PC-3 (cell line): Measurements from ENCODE around the gene ZC3H12A. TPM values are rescaled to one million over a fixed set of nuclear protein-coding genes. Genes with fewer than 3 reads are reported as not detected.
A peak's percentile ranks its signal among the peaks of the same experiment; 100 is the strongest.

ENCODE experiments used
- ATAC-seq: fragments of 200-7000 bp; cut with Tn5 transposase; 2 replicates; pipeline ENCODE4 v1.9.1; 2020; ENCODE audit warnings: mild to moderate bottlenecking, moderate library complexity
- BruUV-seq: library from RNA; stranded (reverse); fragments of 400-500 nt; replicated peaks from 2 replicates; lab custom pipeline; 2021; lab: Mats Ljungman, UMichigan
- CTCF ChIA-PET: fragments of 300-600 bp; sonication (Branson Sonifier 250); formaldehyde crosslinking; loops from one replicate; lab custom pipeline; 2022; ENCODE audit warnings: antibody characterized with exemption; lab: Charles Lee
- POLR2A ChIA-PET: fragments of 300-600 bp; sonication (Branson Sonifier 250); formaldehyde crosslinking; loops from one replicate; lab custom pipeline; 2022; ENCODE audit warnings: antibody characterized with exemption; ENCODE audit not compliant: unreplicated experiment; lab: Charles Lee
- DNase-seq: peaks from one replicate; pipeline ENCODE4 v3.0.0-alpha.2; 2015
- H2AFZ ChIP-seq: fragments of 300-600 bp; sonication (generic); 2 replicates; pipeline ENCODE4 v1.6.0; 2016; ENCODE audit warnings: antibody characterized with exemption, low read length
- H3F3A ChIP-seq: fragments of 300-600 bp; sonication (generic); one replicate; pipeline ENCODE4 v1.6.0; 2017; ENCODE audit warnings: antibody characterized with exemption, low read length, control low read depth, mild to moderate bottlenecking; ENCODE audit not compliant: unreplicated experiment
- H3K27ac ChIP-seq: fragments of 300-600 bp; sonication (generic); 2 replicates; pipeline ENCODE4 v1.5.1; 2016; ENCODE audit warnings: mild to moderate bottlenecking, low read length
- H3K27me3 ChIP-seq: fragments of 300-600 bp; sonication (generic); 2 replicates; pipeline ENCODE4 v1.6.1; 2016; ENCODE audit warnings: low read length, mixed read lengths
- H3K36me3 ChIP-seq: fragments of 300-600 bp; sonication (generic); 2 replicates; pipeline ENCODE4 v1.6.1; 2016; ENCODE audit warnings: low read depth, mixed run types, low read length, mixed read lengths
- H3K4me1 ChIP-seq: fragments of 300-600 bp; sonication (generic); 2 replicates; pipeline ENCODE4 v1.5.1; 2016; ENCODE audit warnings: low read length; ENCODE audit not compliant: insufficient read depth
- H3K4me2 ChIP-seq: fragments of 300-600 bp; sonication (generic); 2 replicates; pipeline ENCODE4 v1.6.0; 2016; ENCODE audit warnings: low read length
- H3K4me3 ChIP-seq: fragments of 300-600 bp; sonication (generic); 2 replicates; pipeline ENCODE4 v1.5.1; 2016; ENCODE audit warnings: mild to moderate bottlenecking, low read length, mixed read lengths
- H3K79me2 ChIP-seq: fragments of 300-600 bp; sonication (generic); 2 replicates; pipeline ENCODE4 v1.6.1; 2017; ENCODE audit warnings: low read length, mixed read lengths
- H3K9ac ChIP-seq: fragments of 300-600 bp; sonication (generic); 2 replicates; pipeline ENCODE4 v1.6.0; 2016; ENCODE audit warnings: mild to moderate bottlenecking, low read length
- H3K9me2 ChIP-seq: fragments of 300-600 bp; sonication (generic); replicated peaks from 2 replicates; pipeline ENCODE4 v1.6.1; 2016; ENCODE audit warnings: mixed run types, low read length, mixed read lengths
- H3K9me3 ChIP-seq: fragments of 300-600 bp; sonication (generic); 2 replicates; pipeline ENCODE4 v1.6.1; 2016; ENCODE audit warnings: low read length, mixed read lengths
- H4K20me1 ChIP-seq: fragments of 300-600 bp; sonication (generic); 2 replicates; pipeline ENCODE4 v1.6.1; 2016; ENCODE audit warnings: low read length, mixed read lengths
- CTCF ChIP-seq: fragments of 300-600 bp; sonication (generic); conservative IDR thresholded peaks from 2 replicates; pipeline ENCODE4 v1.5.1; 2017; ENCODE audit warnings: antibody characterized with exemption, low read depth, mild to moderate bottlenecking, low read length
- EZH2 ChIP-seq: fragments of 300-600 bp; sonication (generic); IDR thresholded peaks from one replicate; pipeline ENCODE4 v1.6.1; 2017; ENCODE audit warnings: antibody characterized with exemption, mild to moderate bottlenecking, low read length; ENCODE audit not compliant: unreplicated experiment
- EZH2phosphoT487 ChIP-seq: fragments of 300-600 bp; sonication (generic); IDR thresholded peaks from 2 replicates; pipeline ENCODE4 v1.6.1; 2018; ENCODE audit warnings: mild to moderate bottlenecking, antibody characterized with exemption, low read length, borderline replicate concordance
- intact Hi-C: fragments of 100-400 bp; cut with micrococcal nuclease; formaldehyde crosslinking; loops from 2 replicates; pipeline ENCODE4 v1.9.0; 2023
- total RNA-seq: library from RNA; depleted of rRNA; stranded (reverse); fragments of >200 nt; gene quantifications from 2 replicates; pipeline ENCODE4 v1.2.3, GENCODE V29; 2014

ZC3H12A gene
- total RNA-seq, 1 experiment from 2014 or later = 45.3 TPM

DNA sequence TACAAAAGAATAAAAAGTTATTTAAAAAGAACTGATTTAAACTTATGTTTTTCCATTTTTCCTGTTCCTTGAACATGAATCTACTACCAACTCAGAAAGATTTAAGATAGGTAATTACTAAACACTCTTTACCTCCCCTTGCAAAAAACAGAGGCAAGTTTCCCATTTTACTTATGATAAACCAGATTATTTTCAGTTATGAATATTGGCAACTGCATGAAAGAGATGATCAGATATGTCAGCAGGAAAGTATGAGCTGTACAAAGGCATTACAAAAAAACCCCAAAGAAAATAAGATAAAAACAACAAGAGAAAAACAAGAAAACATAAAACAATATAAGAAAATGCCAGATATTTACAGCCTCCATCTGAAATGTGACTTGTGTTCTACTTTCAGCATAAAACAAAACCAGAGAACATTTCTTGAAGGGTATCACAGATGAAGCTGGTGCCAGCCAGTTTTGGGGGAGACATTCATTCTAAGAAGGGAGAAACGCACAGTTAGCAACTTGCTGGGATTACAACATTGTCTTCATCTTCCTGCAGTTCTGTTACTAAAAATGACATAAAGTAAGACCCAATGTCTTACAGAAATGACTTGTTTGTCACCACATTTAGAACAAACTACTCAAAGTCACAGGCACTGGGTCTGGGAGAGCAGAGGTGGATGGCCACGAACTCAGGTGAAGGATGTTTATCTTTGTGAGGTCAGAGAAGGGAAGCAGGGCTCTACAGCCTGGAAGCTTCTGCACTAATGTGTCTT, 19.1 kb downstream of the ZC3H12A start:
- Histone ChIP-seq H3K4me2 (no peak overlapping the region), H3K9me2 (no peaks in the 10 kb centered on the region), H3K79me2 (peaks cover 18% of the 10 kb centered on the region), H3K27me3 (no peaks in the 10 kb centered on the region), H3K27ac (no peak overlapping the region), H2AFZ (no peak overlapping the region), H3F3A (peaks cover 6% of the 10 kb centered on the region), H3K4me1 (peaks cover 31% of the 10 kb centered on the region), H3K9ac (no peak overlapping the region), H3K9me3 (no peaks in the 10 kb centered on the region), H4K20me1 (no peaks in the 10 kb centered on the region), H3K4me3 (no peak overlapping the region), H3K36me3 (peaks cover 33% of the 10 kb centered on the region)
- ChIA-PET CTCF (no interaction called here), POLR2A (no interaction called here)
- TSS peak; percentile 21 for BruUV-seq
- no peak for ATAC-seq
- no peak for DNase-seq
- no peak for TF ChIP-seq EZH2phosphoT487
- no peak for TF ChIP-seq EZH2
- TF ChIP-seq CTCF = no peak
- intact Hi-C loops = no loop called here

DNA sequence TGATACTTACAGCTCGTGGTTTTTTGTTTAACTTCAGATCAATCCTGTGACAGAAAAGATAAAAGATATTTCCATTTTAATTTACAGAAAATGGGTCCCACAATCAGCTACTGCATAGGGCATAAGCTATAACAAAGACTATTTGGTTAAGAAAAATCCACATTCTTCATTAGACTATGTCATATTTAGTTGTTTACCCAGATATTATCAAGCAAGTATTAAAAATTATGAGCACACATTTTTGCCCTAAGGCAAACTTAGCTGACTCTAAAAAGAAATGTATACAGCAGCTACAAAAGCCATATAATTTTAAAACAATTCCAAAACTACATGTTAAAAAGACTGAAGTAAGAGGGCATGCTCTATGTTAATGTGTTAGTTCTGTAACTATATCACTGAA, 21.5 kb downstream of the ZC3H12A start:
- Histone ChIP-seq H2AFZ (no peak overlapping the region), H3K4me2 (peak overlapping the region; percentile 77), H3K9me2 (no peaks in the 10 kb centered on the region), H3K4me1 (peaks cover 53% of the 10 kb centered on the region), H3K9me3 (no peaks in the 10 kb centered on the region), H3K79me2 (peaks cover 18% of the 10 kb centered on the region), H3K4me3 (peak overlapping the region; percentile 18; the same call in 1 of the 2 replicates), H3K27ac (peak overlapping the region; percentile 68), H3K9ac (0 out of 2 replicates have a peak overlapping the region, but pooled peaks have one; percentile 4), H3K36me3 (peaks cover 27% of the 10 kb centered on the region), H3K27me3 (no peaks in the 10 kb centered on the region), H4K20me1 (no peaks in the 10 kb centered on the region), H3F3A (peaks cover 11% of the 10 kb centered on the region)
- intact Hi-C loops = no loop called here
- BruUV-seq = no TSS peak
- ATAC-seq (peak; percentile 52), DNase-seq (peak; percentile 91)
- ChIA-PET CTCF (interaction anchor here (0.8 to 1.7 kb wide), 4 partner anchors 9 to 58 kb away, joined by 3 to 10 read pairs (median 8); partner anchors contain the start of gene SNIP1), POLR2A (interaction anchor here (1.3 kb wide), 1 partner anchor 21 kb away, joined by 12 read pairs; the partner anchor contains the start of gene ZC3H12A)
- no peak for TF ChIP-seq CTCF
- no peak for TF ChIP-seq EZH2phosphoT487
- TF ChIP-seq EZH2 = no peak

GRCh38 chr1:37497832-37498231, 23.5 kb downstream of the ZC3H12A start:
- Histone ChIP-seq H4K20me1 (no peaks in the 10 kb centered on the region), H3K36me3 (peaks cover 29% of the 10 kb centered on the region), H3F3A (peaks cover 11% of the 10 kb centered on the region), H3K79me2 (peaks cover 18% of the 10 kb centered on the region), H2AFZ (no peak overlapping the region), H3K4me2 (peak overlapping the region; percentile 55), H3K4me1 (peaks cover 55% of the 10 kb centered on the region), H3K27me3 (no peaks in the 10 kb centered on the region), H3K4me3 (no peak overlapping the region), H3K27ac (no peak overlapping the region), H3K9ac (no peak overlapping the region), H3K9me2 (no peaks in the 10 kb centered on the region), H3K9me3 (no peaks in the 10 kb centered on the region)
- ChIA-PET POLR2A (no interaction called here), CTCF (no interaction called here)
- no peak for TF ChIP-seq EZH2
- TF ChIP-seq EZH2phosphoT487 = no peak
- no peak for TF ChIP-seq CTCF
- no TSS peak for BruUV-seq
- DNase-seq (peak; percentile 61), ATAC-seq (no peak)
- intact Hi-C loops = no loop called here
